ENCODE data around the gene TRAPPC12.

TRAPPC12 gene

GRCh38 chr2:3430172-3430571 is 50.7 kb downstream of the TRAPPC12 start:
- peaks cover 11 to 67% (median 39%) of the 10 kb centered on the region in 4 experiments for H3K36me3 ChIP-seq (ENCODE audit: control insufficient read depth in 4 of 4, insufficient read depth in 4 of 4, low read length in 3 of 4)
- no peak overlapping the region for H3K4me3 ChIP-seq (ENCODE audit: control insufficient read depth in 1 of 7, extremely low read depth in 1 of 7, insufficient read depth in 4 of 7, low read depth in 2 of 7, low read length in 6 of 7)
- peak in 2 of 3 donors; percentile 2 to 6 for DNase-seq
- 73% methylated on average over 2 of the region's 6 CpGs for WGBS (ENCODE audit: insufficient coverage)
- no peaks in the 10 kb centered on the region for H3K9me3 ChIP-seq (ENCODE audit: control extremely low read depth in 1 of 5, control insufficient read depth in 4 of 5, insufficient read depth in 2 of 5, low read depth in 1 of 5, low read length in 4 of 5)
- H3K27ac ChIP-seq (ENCODE audit: insufficient read depth in 1 of 2, low read depth in 1 of 2, low read length in 2 of 2, poor library complexity in 1 of 2, severe bottlenecking in 2 of 2): no peak overlapping the region
- no peaks in the 10 kb centered on the region for H3K27me3 ChIP-seq (replicated peaks in 2 of 5; ENCODE audit: control insufficient read depth in 4 of 5, insufficient read depth in 5 of 5, low read length in 4 of 5)
- no peaks in the 10 kb centered on the region for H3K4me1 ChIP-seq (ENCODE audit: control extremely low read depth in 1 of 4, control insufficient read depth in 4 of 4, insufficient read depth in 4 of 4, low read length in 3 of 4)
- CTCF ChIA-PET: interaction anchor here (1.2 to 1.5 kb wide), 2 partner anchors 10 to 13 kb away, joined by 3 to 4 read pairs; no protein-coding TSS in a partner anchor
- POLR2A ChIA-PET: interaction anchor here (0.5 kb wide), 1 partner anchor 128 kb away, joined by 3 read pairs; the partner anchor contains the start of gene RNASEH1

DNA sequence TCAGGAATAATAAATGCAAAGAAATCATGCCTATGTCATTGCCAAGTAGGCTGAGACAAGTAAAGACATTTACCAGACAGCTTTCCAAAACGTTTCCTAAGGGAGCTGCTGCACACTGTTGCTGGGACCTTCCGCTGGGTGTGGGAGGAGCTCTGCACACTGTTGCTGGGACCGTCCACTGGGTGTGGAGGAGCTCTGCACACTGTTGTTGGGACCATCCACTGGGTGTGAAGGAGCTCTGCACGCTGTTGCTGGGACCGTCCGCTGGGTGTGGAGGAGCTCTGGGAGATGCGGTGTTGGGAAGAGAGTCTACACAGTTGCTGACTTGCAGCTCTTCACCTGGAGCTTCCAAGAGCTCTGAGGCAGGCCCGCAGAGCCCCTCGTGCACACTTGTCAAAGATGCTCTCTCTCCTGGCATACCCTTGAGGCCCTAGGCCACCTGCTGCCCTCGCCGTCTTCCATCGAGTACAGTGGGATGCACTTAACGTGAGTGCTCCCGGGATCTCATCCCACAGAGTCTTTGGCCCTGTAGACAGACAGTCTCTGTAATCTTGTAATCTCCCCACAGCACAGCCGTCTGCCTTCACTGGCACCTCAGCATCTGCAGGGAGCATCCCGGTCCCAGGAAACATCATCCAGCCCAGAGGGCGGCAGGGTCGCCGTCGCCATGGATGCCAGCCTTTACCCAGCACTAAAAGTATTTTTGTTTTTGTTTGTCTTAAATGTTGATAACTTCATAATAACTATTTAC is 51.4 kb downstream of the TRAPPC12 start:
- CTCF ChIA-PET: interaction anchor here (0.7 to 3.8 kb wide), 3 partner anchors 8 to 31 kb away, joined by 3 to 18 read pairs (median 4); no protein-coding TSS in a partner anchor
- DNase-seq: no peak

GRCh38 chr2:3432067-3432466 is 52.6 kb downstream of the TRAPPC12 start:
- 97% methylated on average over 6 of the region's 6 CpGs for WGBS (ENCODE audit: insufficient coverage)
- CTCF ChIA-PET: interaction anchor here (3.8 kb wide), 1 partner anchor 9 kb away, joined by 18 read pairs; no protein-coding TSS in a partner anchor
- no peak for DNase-seq
- POLR2A ChIA-PET: no interaction called here
- no peaks in the 10 kb centered on the region for H3K9me3 ChIP-seq (ENCODE audit: control extremely low read depth in 1 of 5, control insufficient read depth in 4 of 5, insufficient read depth in 2 of 5, low read depth in 1 of 5, low read length in 4 of 5)
- H3K4me3 ChIP-seq (ENCODE audit: control insufficient read depth in 1 of 7, extremely low read depth in 1 of 7, insufficient read depth in 4 of 7, low read depth in 2 of 7, low read length in 6 of 7): no peak overlapping the region
- H3K27ac ChIP-seq (ENCODE audit: insufficient read depth in 1 of 2, low read depth in 1 of 2, low read length in 2 of 2, poor library complexity in 1 of 2, severe bottlenecking in 2 of 2): no peak overlapping the region
- H3K36me3 ChIP-seq (ENCODE audit: control insufficient read depth in 4 of 4, insufficient read depth in 4 of 4, low read length in 3 of 4): peaks cover 3 to 49% (median 25%) of the 10 kb centered on the region in 4 experiments
- H3K4me1 ChIP-seq (ENCODE audit: control extremely low read depth in 1 of 4, control insufficient read depth in 4 of 4, insufficient read depth in 4 of 4, low read length in 3 of 4): no peaks in the 10 kb centered on the region
- H3K27me3 ChIP-seq (replicated peaks in 2 of 5; ENCODE audit: control insufficient read depth in 4 of 5, insufficient read depth in 5 of 5, low read length in 4 of 5): no peaks in the 10 kb centered on the region

More for the DNA sequence above, 51.4 kb downstream of the TRAPPC12 start:
- H3K4me1 ChIP-seq (ENCODE audit: control extremely low read depth in 1 of 4, control insufficient read depth in 4 of 4, insufficient read depth in 4 of 4, low read length in 3 of 4): no peaks in the 10 kb centered on the region
- no peak overlapping the region for H3K4me3 ChIP-seq (ENCODE audit: control insufficient read depth in 1 of 7, extremely low read depth in 1 of 7, insufficient read depth in 4 of 7, low read depth in 2 of 7, low read length in 6 of 7)
- H3K9me3 ChIP-seq (ENCODE audit: control extremely low read depth in 1 of 5, control insufficient read depth in 4 of 5, insufficient read depth in 2 of 5, low read depth in 1 of 5, low read length in 4 of 5): no peaks in the 10 kb centered on the region
- 98% methylated on average over 13 of the region's 20 CpGs for WGBS (ENCODE audit: insufficient coverage)
- H3K27ac ChIP-seq (ENCODE audit: insufficient read depth in 1 of 2, low read depth in 1 of 2, low read length in 2 of 2, poor library complexity in 1 of 2, severe bottlenecking in 2 of 2): no peak overlapping the region
- peaks cover 5 to 61% (median 34%) of the 10 kb centered on the region in 4 experiments for H3K36me3 ChIP-seq (ENCODE audit: control insufficient read depth in 4 of 4, insufficient read depth in 4 of 4, low read length in 3 of 4)
- POLR2A ChIA-PET: no interaction called here
- H3K27me3 ChIP-seq (replicated peaks in 2 of 5; ENCODE audit: control insufficient read depth in 4 of 5, insufficient read depth in 5 of 5, low read length in 4 of 5): no peaks in the 10 kb centered on the region

DNA sequence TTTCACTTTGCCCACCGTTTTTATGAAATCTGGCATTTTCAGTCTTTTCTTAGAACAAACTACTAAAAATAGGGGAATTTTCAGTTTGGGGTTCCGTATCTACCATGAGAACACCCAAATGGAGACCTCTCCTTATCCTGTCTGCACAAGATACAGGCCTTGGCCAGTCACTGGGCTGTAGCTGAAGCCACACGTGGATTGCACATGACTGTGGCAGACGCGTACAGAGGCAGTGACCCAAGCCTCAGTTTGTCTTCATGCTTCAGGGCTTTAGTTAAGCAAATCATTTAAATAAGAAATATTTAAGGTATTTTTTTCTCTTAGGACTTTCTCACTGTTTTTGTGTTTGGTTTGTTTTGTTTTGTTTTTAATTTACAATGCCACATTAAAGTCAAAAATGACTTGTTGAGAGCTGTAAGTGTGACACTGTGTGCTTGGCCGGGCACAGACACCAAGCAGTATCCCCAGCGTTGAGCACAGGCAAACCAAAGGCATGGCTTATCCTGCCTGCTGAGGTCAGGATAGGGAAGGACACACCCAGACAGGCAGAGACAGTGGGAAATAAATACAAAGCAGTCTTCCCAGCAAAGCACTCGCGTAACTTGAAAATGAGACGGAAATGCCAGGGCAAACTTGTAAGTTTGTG is 53.3 kb downstream of the TRAPPC12 start:
- POLR2A ChIA-PET: no interaction called here
- CTCF ChIA-PET: interaction anchor here (0.6 to 3.8 kb wide), 4 partner anchors 10 to 1085 kb away, joined by 3 to 18 read pairs (median 4); no protein-coding TSS in a partner anchor

GRCh38 chr2:3433339-3433699 is 53.8 kb downstream of the TRAPPC12 start:
- ChIA-PET POLR2A (no interaction called here), CTCF (interaction anchor here (0.6 to 3.8 kb wide), 5 partner anchors 8 to 1085 kb away, joined by 3 to 18 read pairs (median 4); no protein-coding TSS in a partner anchor)

More for the DNA sequence above, 53.3 kb downstream of the TRAPPC12 start:
- Histone ChIP-seq H3K9me3 (ENCODE audit: control extremely low read depth in 1 of 5, control insufficient read depth in 4 of 5, insufficient read depth in 2 of 5, low read depth in 1 of 5, low read length in 4 of 5) (no peaks in the 10 kb centered on the region), H3K27me3 (replicated peaks in 2 of 5; ENCODE audit: control insufficient read depth in 4 of 5, insufficient read depth in 5 of 5, low read length in 4 of 5) (no peaks in the 10 kb centered on the region), H3K4me1 (ENCODE audit: control extremely low read depth in 1 of 4, control insufficient read depth in 4 of 4, insufficient read depth in 4 of 4, low read length in 3 of 4) (no peaks in the 10 kb centered on the region), H3K27ac (ENCODE audit: insufficient read depth in 1 of 2, low read depth in 1 of 2, low read length in 2 of 2, poor library complexity in 1 of 2, severe bottlenecking in 2 of 2) (no peak overlapping the region), H3K36me3 (ENCODE audit: control insufficient read depth in 4 of 4, insufficient read depth in 4 of 4, low read length in 3 of 4) (peaks cover 3 to 44% (median 22%) of the 10 kb centered on the region in 4 experiments), H3K4me3 (ENCODE audit: control insufficient read depth in 1 of 7, extremely low read depth in 1 of 7, insufficient read depth in 4 of 7, low read depth in 2 of 7, low read length in 6 of 7) (no peak overlapping the region)
- no peak for DNase-seq
- WGBS (ENCODE audit: insufficient coverage): 91% methylated on average over 4 of the region's 10 CpGs

DNA sequence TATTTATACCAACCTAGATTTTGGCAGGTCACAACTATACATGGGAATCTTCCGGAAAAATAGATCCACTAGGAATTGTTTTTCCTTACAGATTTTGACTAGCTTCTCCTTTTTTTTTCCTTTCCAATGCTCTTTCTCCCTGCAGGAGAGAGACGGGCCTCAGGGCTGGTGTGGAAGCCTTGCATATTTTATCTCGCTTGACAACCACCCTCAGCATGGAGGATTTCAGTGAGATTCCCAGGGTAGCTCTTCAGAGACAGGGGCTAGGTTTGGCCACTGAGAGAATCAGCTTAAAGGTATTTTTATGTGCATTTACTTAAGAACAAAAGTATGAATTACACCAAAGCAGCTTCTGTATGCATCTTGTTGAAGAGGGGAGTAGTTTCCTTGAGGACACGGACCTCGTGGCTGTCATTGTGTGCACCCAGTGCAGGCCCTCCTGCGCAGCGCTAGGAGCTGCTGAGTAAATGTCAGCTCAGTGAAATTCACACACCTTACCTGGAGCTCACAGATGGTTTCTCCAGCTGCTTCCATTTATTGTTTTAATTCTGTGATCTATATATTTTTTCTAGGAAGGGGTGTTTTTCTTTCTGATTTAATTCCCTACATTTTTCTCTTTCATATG is 54.4 kb downstream of the TRAPPC12 start:
- WGBS (ENCODE audit: insufficient coverage): 40% methylated on average over 2 of the region's 7 CpGs
- CTCF ChIA-PET: interaction anchor here (0.8 to 3.8 kb wide), 4 partner anchors 8 to 28 kb away, joined by 3 to 18 read pairs (median 4); no protein-coding TSS in a partner anchor

More at GRCh38 chr2:3433339-3433699, 53.8 kb downstream of the TRAPPC12 start:
- no peaks in the 10 kb centered on the region for H3K27me3 ChIP-seq (replicated peaks in 2 of 5; ENCODE audit: control insufficient read depth in 4 of 5, insufficient read depth in 5 of 5, low read length in 4 of 5)
- H3K36me3 ChIP-seq (ENCODE audit: control insufficient read depth in 4 of 4, insufficient read depth in 4 of 4, low read length in 3 of 4): peaks cover 3 to 41% (median 20%) of the 10 kb centered on the region in 4 experiments
- H3K4me3 ChIP-seq (ENCODE audit: control insufficient read depth in 1 of 7, extremely low read depth in 1 of 7, insufficient read depth in 4 of 7, low read depth in 2 of 7, low read length in 6 of 7): no peak overlapping the region
- DNase-seq: no peak
- no peaks in the 10 kb centered on the region for H3K9me3 ChIP-seq (ENCODE audit: control extremely low read depth in 1 of 5, control insufficient read depth in 4 of 5, insufficient read depth in 2 of 5, low read depth in 1 of 5, low read length in 4 of 5)
- H3K27ac ChIP-seq (ENCODE audit: insufficient read depth in 1 of 2, low read depth in 1 of 2, low read length in 2 of 2, poor library complexity in 1 of 2, severe bottlenecking in 2 of 2): no peak overlapping the region
- no peaks in the 10 kb centered on the region for H3K4me1 ChIP-seq (ENCODE audit: control extremely low read depth in 1 of 4, control insufficient read depth in 4 of 4, insufficient read depth in 4 of 4, low read length in 3 of 4)
- 98% methylated on average over 4 of the region's 8 CpGs for WGBS (ENCODE audit: insufficient coverage)

More for the DNA sequence above, 54.4 kb downstream of the TRAPPC12 start:
- H3K9me3 ChIP-seq (ENCODE audit: control extremely low read depth in 1 of 5, control insufficient read depth in 4 of 5, insufficient read depth in 2 of 5, low read depth in 1 of 5, low read length in 4 of 5): no peaks in the 10 kb centered on the region
- H3K27ac ChIP-seq (ENCODE audit: insufficient read depth in 1 of 2, low read depth in 1 of 2, low read length in 2 of 2, poor library complexity in 1 of 2, severe bottlenecking in 2 of 2): no peak overlapping the region
- no peak for DNase-seq
- POLR2A ChIA-PET: no interaction called here
- no peaks in the 10 kb centered on the region for H3K27me3 ChIP-seq (replicated peaks in 2 of 5; ENCODE audit: control insufficient read depth in 4 of 5, insufficient read depth in 5 of 5, low read length in 4 of 5)
- no peaks in the 10 kb centered on the region for H3K4me1 ChIP-seq (ENCODE audit: control extremely low read depth in 1 of 4, control insufficient read depth in 4 of 4, insufficient read depth in 4 of 4, low read length in 3 of 4)
- H3K4me3 ChIP-seq (ENCODE audit: control insufficient read depth in 1 of 7, extremely low read depth in 1 of 7, insufficient read depth in 4 of 7, low read depth in 2 of 7, low read length in 6 of 7): no peak overlapping the region
- H3K36me3 ChIP-seq (ENCODE audit: control insufficient read depth in 4 of 4, insufficient read depth in 4 of 4, low read length in 3 of 4): peaks cover 3 to 36% (median 19%) of the 10 kb centered on the region in 4 experiments
